ENCODE measurements around the gene NEURL3. TPM values are rescaled to one million over a fixed set of nuclear protein-coding genes. Genes with fewer than 3 reads are reported as not detected.
"Not testable (repeated sequence)": the region's sequence is repeated elsewhere in the genome, so short reads cannot be mapped to it uniquely, and the experiment has no call there.

Gene NEURL3
- total RNA-seq, 2 experiments from 2014 or later = 0.48 to 0.57 TPM

- intact Hi-C loops (cut with micrococcal nuclease); H3K36me3 Mint-ChIP-seq (ENCODE audit: low read depth); H3K4me3 Mint-ChIP-seq; CTCF ChIA-PET; DNase-seq; H3K9me3 Mint-ChIP-seq; H3K27me3 Mint-ChIP-seq (ENCODE audit: low read depth); H3K27ac Mint-ChIP-seq; H3K4me1 Mint-ChIP-seq (ENCODE audit: low read depth): not testable (repeated sequence)
Measured at GRCh38 chr2:96461616-96462015, 43.5 kb downstream of the NEURL3 start.

GRCh38 chr2:96452053-96452452 lies 53.1 kb downstream of the NEURL3 start:
- H3K9me3 Mint-ChIP-seq = no peaks in the 10 kb centered on the region
- H3K4me3 Mint-ChIP-seq = no peak overlapping the region
- CTCF ChIA-PET = no interaction called here
- H3K27me3 Mint-ChIP-seq (ENCODE audit: low read depth) = no peaks in the 10 kb centered on the region
- intact Hi-C loops (cut with micrococcal nuclease) = no loop called here
- no peaks in the 10 kb centered on the region for H3K36me3 Mint-ChIP-seq (ENCODE audit: low read depth)
- DNase-seq = no peak
- no peaks in the 10 kb centered on the region for H3K4me1 Mint-ChIP-seq (ENCODE audit: low read depth)
- no peak overlapping the region for H3K27ac Mint-ChIP-seq

- CTCF ChIA-PET = interaction anchor here (0.6 to 1.3 kb wide), 4 partner anchors 21 to 317 kb away, joined by 3 to 5 read pairs (median 4); no protein-coding TSS in a partner anchor
- no peaks in the 10 kb centered on the region for H3K4me1 Mint-ChIP-seq (ENCODE audit: low read depth)
Measured at GRCh38 chr2:96449637-96450036, 55.5 kb downstream of the NEURL3 start.

GRCh38 chr2:96449174-96449573 lies 56.0 kb downstream of the NEURL3 start:
- Mint-ChIP-seq H3K4me1 (ENCODE audit: low read depth) (no peaks in the 10 kb centered on the region), H3K27ac (no peak overlapping the region), H3K9me3 (peaks cover 2% of the 10 kb centered on the region), H3K4me3 (no peak overlapping the region), H3K36me3 (ENCODE audit: low read depth) (no peaks in the 10 kb centered on the region), H3K27me3 (ENCODE audit: low read depth) (no peaks in the 10 kb centered on the region)
- no peak for DNase-seq
- CTCF ChIA-PET = interaction anchor here (0.6 to 1.3 kb wide), 3 partner anchors 20 to 317 kb away, joined by 3 to 5 read pairs (median 4); no protein-coding TSS in a partner anchor
- intact Hi-C loops (cut with micrococcal nuclease) = no loop called here

More at GRCh38 chr2:96449637-96450036, 55.5 kb downstream of the NEURL3 start:
- Mint-ChIP-seq H3K4me3 (no peak overlapping the region), H3K27me3 (ENCODE audit: low read depth) (no peaks in the 10 kb centered on the region), H3K9me3 (peaks cover 2% of the 10 kb centered on the region), H3K27ac (no peak overlapping the region), H3K36me3 (ENCODE audit: low read depth) (no peaks in the 10 kb centered on the region)
- no peak for DNase-seq
- intact Hi-C loops (cut with micrococcal nuclease) = no loop called here

GRCh38 chr2:96447726-96448125 lies 57.4 kb downstream of the NEURL3 start:
- Mint-ChIP-seq H3K27me3 (ENCODE audit: low read depth) (no peaks in the 10 kb centered on the region), H3K4me3 (no peak overlapping the region), H3K9me3 (peaks cover 2% of the 10 kb centered on the region), H3K36me3 (ENCODE audit: low read depth) (no peaks in the 10 kb centered on the region), H3K4me1 (ENCODE audit: low read depth) (no peaks in the 10 kb centered on the region), H3K27ac (no peak overlapping the region)
- no peak for DNase-seq
- intact Hi-C loops (cut with micrococcal nuclease) = no loop called here
- CTCF ChIA-PET = interaction anchor here (1.2 kb wide), 1 partner anchor 63 kb away, joined by 3 read pairs; no protein-coding TSS in a partner anchor

Other genes starting within 250 kb of the NEURL3 start
- 10 to 100 TPM; 12.9 to 16.1 TPM for gene TMEM127, start 239.4 kb downstream of the NEURL3 start, total RNA-seq
- 10 to 100 TPM; 59.9 to 62.2 TPM for gene CIAO1, start 239.1 kb downstream of the NEURL3 start, total RNA-seq
- 100 to 1,000 TPM; 179 to 181 TPM for gene SNRNP200, start 199.8 kb downstream of the NEURL3 start, total RNA-seq
- gene ITPRIPL1, start 180.0 kb downstream of the NEURL3 start, total RNA-seq = 10 to 100 TPM; 13.3 to 13.4 TPM
- gene NCAPH, start 169.6 kb downstream of the NEURL3 start, total RNA-seq = 10 to 100 TPM; 78.6 to 79.2 TPM
- gene ARID5A, start 31.4 kb upstream of the NEURL3 start, total RNA-seq = 100 to 1,000 TPM; 349 to 351 TPM
- 10 to 100 TPM; 33.0 to 37.5 TPM for gene KANSL3, start 133.0 kb upstream of the NEURL3 start, total RNA-seq
- not detected for gene FER1L5, start 137.4 kb upstream of the NEURL3 start, total RNA-seq
- 1 to 10 TPM; 4.0 to 4.8 TPM for gene LMAN2L, start 234.7 kb upstream of the NEURL3 start, total RNA-seq